Glutamatergic neuron (in vitro differentiated cells): Measurements from ENCODE around the gene EFCAB14. TPM values are rescaled to one million over a fixed set of nuclear protein-coding genes. Genes with fewer than 3 reads are reported as not detected.

Experiments
- DNase-seq: peaks from one replicate; pipeline ENCODE4 v3.0.0; 2022
- H3K27ac Mint-ChIP-seq: one replicate; pipeline ENCODE4 v1.8.0; 2020; ENCODE audit warnings: mild to moderate bottlenecking, mixed read lengths, inconsistent platforms; ENCODE audit not compliant: unreplicated experiment
- H3K27me3 Mint-ChIP-seq: one replicate; pipeline ENCODE4 v1.8.0; 2020; ENCODE audit warnings: mild to moderate bottlenecking, moderate library complexity, mixed read lengths, inconsistent platforms; ENCODE audit not compliant: unreplicated experiment
- H3K36me3 Mint-ChIP-seq: one replicate; pipeline ENCODE4 v1.8.0; 2020; ENCODE audit warnings: mild to moderate bottlenecking, mixed read lengths, inconsistent platforms; ENCODE audit not compliant: unreplicated experiment
- H3K4me1 Mint-ChIP-seq: one replicate; pipeline ENCODE4 v1.8.0; 2020; ENCODE audit warnings: mild to moderate bottlenecking, low read depth, mixed read lengths, inconsistent platforms; ENCODE audit not compliant: unreplicated experiment
- H3K4me3 Mint-ChIP-seq: one replicate; pipeline ENCODE4 v1.8.0; 2020; ENCODE audit warnings: mild to moderate bottlenecking, mixed read lengths, inconsistent platforms; ENCODE audit not compliant: unreplicated experiment
- H3K9me3 Mint-ChIP-seq: one replicate; pipeline ENCODE4 v1.8.0; 2020; ENCODE audit warnings: mild to moderate bottlenecking, moderate library complexity, mixed read lengths, inconsistent platforms; ENCODE audit not compliant: unreplicated experiment
- total RNA-seq: library from RNA; stranded (reverse); fragmentation: NEBNext Ultra II Directional; extraction: Animal tissue kit (Norgen Biotek cat#: 25700); gene quantifications from one replicate; pipeline ENCODE4 v1.2.1, GENCODE V29; 2021; ENCODE audit not compliant: unreplicated experiment
- TF ChIP-seq, protein P1 (sequence below): fragments of 200-600 bp; sonication (generic); IDR thresholded peaks from one replicate; pipeline ENCODE4 v1.5.0; 2021; ENCODE audit not compliant: partially characterized antibody, unreplicated experiment

The EFCAB14 gene
- total RNA-seq, 1 donor from 2014 or later, result 18.8 TPM

- no peaks in the 10 kb centered on the region for H3K9me3 Mint-ChIP-seq
- H3K4me1 Mint-ChIP-seq, result peaks cover 7% of the 10 kb centered on the region
- H3K27ac Mint-ChIP-seq, result no peak overlapping the region
- peaks cover 6% of the 10 kb centered on the region for H3K27me3 Mint-ChIP-seq
- H3K36me3 Mint-ChIP-seq, result no peaks in the 10 kb centered on the region
- no peak overlapping the region for H3K4me3 Mint-ChIP-seq
- TF ChIP-seq, protein P1, sequence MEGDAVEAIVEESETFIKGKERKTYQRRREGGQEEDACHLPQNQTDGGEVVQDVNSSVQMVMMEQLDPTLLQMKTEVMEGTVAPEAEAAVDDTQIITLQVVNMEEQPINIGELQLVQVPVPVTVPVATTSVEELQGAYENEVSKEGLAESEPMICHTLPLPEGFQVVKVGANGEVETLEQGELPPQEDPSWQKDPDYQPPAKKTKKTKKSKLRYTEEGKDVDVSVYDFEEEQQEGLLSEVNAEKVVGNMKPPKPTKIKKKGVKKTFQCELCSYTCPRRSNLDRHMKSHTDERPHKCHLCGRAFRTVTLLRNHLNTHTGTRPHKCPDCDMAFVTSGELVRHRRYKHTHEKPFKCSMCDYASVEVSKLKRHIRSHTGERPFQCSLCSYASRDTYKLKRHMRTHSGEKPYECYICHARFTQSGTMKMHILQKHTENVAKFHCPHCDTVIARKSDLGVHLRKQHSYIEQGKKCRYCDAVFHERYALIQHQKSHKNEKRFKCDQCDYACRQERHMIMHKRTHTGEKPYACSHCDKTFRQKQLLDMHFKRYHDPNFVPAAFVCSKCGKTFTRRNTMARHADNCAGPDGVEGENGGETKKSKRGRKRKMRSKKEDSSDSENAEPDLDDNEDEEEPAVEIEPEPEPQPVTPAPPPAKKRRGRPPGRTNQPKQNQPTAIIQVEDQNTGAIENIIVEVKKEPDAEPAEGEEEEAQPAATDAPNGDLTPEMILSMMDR, result no peak
- no peak for DNase-seq
These were observed 35.1 kb upstream of the EFCAB14 start for GRCh38 chr1:46753985-46754384.

DNA sequence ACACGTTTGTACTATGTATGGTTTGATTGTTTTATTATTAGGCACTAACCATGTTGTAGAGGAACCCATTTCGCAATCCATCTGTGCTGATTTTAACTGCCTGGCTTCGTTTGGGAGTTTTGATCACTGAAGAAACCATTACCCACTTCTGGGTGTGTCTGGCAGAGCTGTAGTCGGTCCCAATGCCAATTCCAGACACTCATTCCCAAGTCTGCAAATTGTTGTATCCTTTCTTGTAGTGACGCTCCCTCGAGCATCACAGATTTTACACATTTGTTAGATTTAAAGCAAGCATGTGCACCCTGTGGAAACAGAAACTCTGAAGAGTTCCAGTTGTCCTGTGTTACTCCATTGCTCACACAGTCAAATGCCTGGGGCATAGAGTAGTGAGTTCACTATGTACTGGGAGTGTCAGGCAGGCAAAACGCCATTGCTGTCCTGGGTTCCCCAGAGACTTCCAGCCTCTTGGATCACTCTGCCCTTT lies 31.0 kb upstream of the EFCAB14 start:
- H3K36me3 Mint-ChIP-seq, result no peaks in the 10 kb centered on the region
- no peak for DNase-seq

GRCh38 chr1:46749404-46749803 lies 30.5 kb upstream of the EFCAB14 start:
- Mint-ChIP-seq H3K36me3 (no peaks in the 10 kb centered on the region), H3K9me3 (no peaks in the 10 kb centered on the region), H3K27me3 (peaks cover 7% of the 10 kb centered on the region), H3K4me1 (peaks cover 7% of the 10 kb centered on the region), H3K27ac (no peak overlapping the region), H3K4me3 (no peak overlapping the region)
- DNase-seq, result no peak
- TF ChIP-seq, protein P1, result no peak

More for the DNA sequence above, 31.0 kb upstream of the EFCAB14 start:
- peaks cover 7% of the 10 kb centered on the region for H3K27me3 Mint-ChIP-seq
- TF ChIP-seq, protein P1, result no peak
- H3K4me3 Mint-ChIP-seq, result no peak overlapping the region
- H3K27ac Mint-ChIP-seq, result no peak overlapping the region
- peaks cover 7% of the 10 kb centered on the region for H3K4me1 Mint-ChIP-seq
- H3K9me3 Mint-ChIP-seq, result no peaks in the 10 kb centered on the region

GRCh38 chr1:46747683-46748288 lies 28.9 kb upstream of the EFCAB14 start:
- H3K27ac Mint-ChIP-seq, result no peak overlapping the region
- TF ChIP-seq, protein P1, result peak; percentile 67
- H3K36me3 Mint-ChIP-seq, result no peaks in the 10 kb centered on the region
- H3K27me3 Mint-ChIP-seq, result peaks cover 3% of the 10 kb centered on the region
- H3K4me1 Mint-ChIP-seq, result peaks cover 7% of the 10 kb centered on the region
- peak; percentile 49 for DNase-seq
- no peak overlapping the region for H3K4me3 Mint-ChIP-seq
- no peaks in the 10 kb centered on the region for H3K9me3 Mint-ChIP-seq

DNA sequence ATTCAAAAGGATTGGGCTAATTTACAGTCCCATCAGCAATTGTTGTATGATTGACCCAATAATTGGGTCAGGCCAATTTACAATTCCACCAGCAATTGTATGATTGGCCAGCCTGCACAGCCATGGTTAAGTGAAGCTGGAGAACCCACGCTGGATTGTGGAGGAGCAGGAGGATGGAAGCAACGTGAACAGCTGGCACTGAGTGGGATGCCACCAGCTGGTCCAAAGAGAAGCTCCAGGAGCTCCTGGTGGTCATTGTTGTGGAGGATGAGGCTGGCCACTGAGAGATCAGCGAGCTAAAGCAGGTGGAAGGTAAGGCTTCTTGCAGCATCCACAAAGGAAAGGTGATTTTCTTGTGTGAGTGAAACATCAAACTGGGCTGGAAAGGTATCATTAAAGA lies 23.2 kb upstream of the EFCAB14 start:
- no peak for DNase-seq
- H3K27me3 Mint-ChIP-seq, result no peaks in the 10 kb centered on the region
- H3K36me3 Mint-ChIP-seq, result no peaks in the 10 kb centered on the region
- TF ChIP-seq, protein P1, result no peak
- H3K4me3 Mint-ChIP-seq, result no peak overlapping the region
- H3K27ac Mint-ChIP-seq, result no peak overlapping the region
- no peaks in the 10 kb centered on the region for H3K9me3 Mint-ChIP-seq
- no peaks in the 10 kb centered on the region for H3K4me1 Mint-ChIP-seq
